Kidney (tissue), 14 donors: ENCODE data around the gene CD44. TPM values are rescaled to one million over a fixed set of nuclear protein-coding genes. Genes with fewer than 3 reads are reported as not detected.
A peak's percentile ranks its signal among the peaks of the same experiment; 100 is the strongest.

Experiments
- DNase-seq, 5 donors: peaks; one replicate each; pipeline ENCODE4 v3.0.0-alpha.2; 2013 to 2020
- FAIRE-seq: peaks from 2 replicates; lab custom pipeline; 2012; peaks lifted over from hg19 to GRCh38; lab: Jason Lieb, UNC
- H3K27ac ChIP-seq, 2 donors: one replicate each; pipeline ENCODE4 v1.7.0; 2013; ENCODE audit warnings: low read depth in 2 of 2, low read length in 2 of 2, inconsistent platforms in 1 of 2
- H3K27me3 ChIP-seq: one replicate; pipeline ENCODE4 v1.7.1; 2013; ENCODE audit warnings: low read length, inconsistent platforms; ENCODE audit not compliant: control insufficient read depth, insufficient read depth
- H3K36me3 ChIP-seq, 3 donors: one replicate each; pipeline versions ENCODE4 v1.7.0 to v1.7.1; 2013; ENCODE audit warnings: low read length in 3 of 3, control low read depth in 1 of 3, inconsistent platforms in 1 of 3; ENCODE audit not compliant: insufficient read depth in 3 of 3, control insufficient read depth in 2 of 3
- H3K4me1 ChIP-seq, 3 donors: one replicate each; pipeline versions ENCODE4 v1.7.0 to v1.7.1; 2013; ENCODE audit warnings: low read length in 3 of 3, inconsistent platforms in 1 of 3, low read depth in 1 of 3; ENCODE audit not compliant: control insufficient read depth in 2 of 3, insufficient read depth in 2 of 3
- H3K4me3 ChIP-seq, 3 donors: one replicate each; pipeline versions ENCODE4 v1.7.0 to v1.8.1; 2013; ENCODE audit warnings: low read length in 3 of 3, control low read depth in 1 of 3, inconsistent platforms in 1 of 3
- H3K9ac ChIP-seq, 3 donors: one replicate each; pipeline versions ENCODE4 v1.7.0 to v1.7.1; 2013; ENCODE audit warnings: low read length in 3 of 3, control low read depth in 1 of 3, inconsistent platforms in 1 of 3
- H3K9me3 ChIP-seq, 3 donors: one replicate each; pipeline versions ENCODE4 v1.7.0 to v1.7.1; 2013; ENCODE audit warnings: low read length in 3 of 3, control low read depth in 1 of 3, inconsistent platforms in 1 of 3; ENCODE audit not compliant: control insufficient read depth in 2 of 3, insufficient read depth in 1 of 3
- CTCF ChIP-seq: IDR thresholded peaks from 3 replicates; pipeline ENCODE4 v1.5.1; 2012; ENCODE audit warnings: mild to moderate bottlenecking, moderate library complexity, borderline replicate concordance; ENCODE audit not compliant: insufficient read depth; ENCODE audit errors: extremely low read depth
- intact Hi-C: fragments of 100-400 bp; cut with DNase I; formaldehyde crosslinking; loops from one replicate; pipeline ENCODE4 v1.11.1; 2022
- polyA plus RNA-seq: library from polyadenylated mRNA; stranded (reverse); fragments of 350-450 nt; fragmentation: Illumina TruSeq; extraction: RNeasy Lipid Tissue Mini Kit (QIAGEN cat#74804); gene quantifications from one replicate; pipeline ENCODE4 v1.2.3, GENCODE V29; 2014; ENCODE audit warnings: low read depth, low replicate concordance; ENCODE audit not compliant: insufficient read depth
- total RNA-seq: library from RNA; stranded (reverse); fragmentation: NEBNext Ultra II Directional; extraction: Animal tissue kit (Norgen Biotek cat#: 25700); gene quantifications from one replicate; pipeline ENCODE4 v1.2.1, GENCODE V29; 2021
- donor health status: control.
- donor health status: control.
- donor health status: control.
- donor health status: control.
- donor health status: control.
- donor health status: DM: yes; HTN: yes; CAD: no.
- donor health status: Normal renal cell carcinoma (clear cell type).

CD44 gene
- total and polyA plus RNA-seq, 2 donors from 2014 or later: 13.8 to 235 TPM

GRCh38 chr11:35134403-35135148 lies 4.4 kb upstream of the CD44 start:
- Histone ChIP-seq H3K4me1 (no peaks in the 10 kb centered on the region), H3K4me3 (no peak overlapping the region), H3K27me3 (peaks cover 2% of the 10 kb centered on the region), H3K9me3 (no peaks in the 10 kb centered on the region), H3K9ac (no peak overlapping the region), H3K36me3 (no peaks in the 10 kb centered on the region), H3K27ac (no peak overlapping the region)
- FAIRE-seq: no peak
- TF ChIP-seq CTCF: no peak
- intact Hi-C loops: no loop called here
- DNase-seq: peak in 2 of 5 donors; percentile 8 to 52

- no peak for FAIRE-seq
- Histone ChIP-seq H3K4me1 (no peaks in the 10 kb centered on the region), H3K9ac (no peak overlapping the region), H3K4me3 (no peak overlapping the region), H3K9me3 (no peaks in the 10 kb centered on the region), H3K27me3 (peaks cover 2% of the 10 kb centered on the region), H3K27ac (no peak overlapping the region), H3K36me3 (no peaks in the 10 kb centered on the region)
- DNase-seq: no peak
- no peak for TF ChIP-seq CTCF
- intact Hi-C loops: no loop called here
Observed at GRCh38 chr11:35135222-35135621, 3.7 kb upstream of the CD44 start.

- no peaks in the 10 kb centered on the region for H3K9me3 ChIP-seq
- H3K27me3 ChIP-seq: peaks cover 2% of the 10 kb centered on the region
- FAIRE-seq: no peak
- no peaks in the 10 kb centered on the region for H3K4me1 ChIP-seq
- no peaks in the 10 kb centered on the region for H3K36me3 ChIP-seq
- H3K9ac ChIP-seq: no peak overlapping the region
- H3K27ac ChIP-seq: no peak overlapping the region
- intact Hi-C loops: no loop called here
- no peak for TF ChIP-seq CTCF
- no peak for DNase-seq
- H3K4me3 ChIP-seq: no peak overlapping the region
Observed at GRCh38 chr11:35136311-35136710, 2.7 kb upstream of the CD44 start.
